GM12865 (cell line): ENCODE data around the gene TRIM71.
"Not testable (repeated sequence)": the region's sequence is repeated elsewhere in the genome, so short reads cannot be mapped to it uniquely, and the experiment has no call there.

Experiments
- DNase-seq: peaks from one replicate; pipeline ENCODE4 v3.0.0; 2010; ENCODE audit warnings: low read depth
- H3K4me3 ChIP-seq: 2 replicates; pipeline ENCODE4 v1.5.1; 2011; ENCODE audit warnings: mild to moderate bottlenecking, low read depth, low read length, control low read depth
- TF ChIP-seq, protein P1 (sequence below): IDR thresholded peaks from 2 replicates; pipeline ENCODE4 v1.5.1; 2011; ENCODE audit warnings: low read length, control low read depth, low read depth, inconsistent platforms; ENCODE audit not compliant: insufficient read depth; ENCODE audit errors: missing control alignments

The TRIM71 gene

DNA sequence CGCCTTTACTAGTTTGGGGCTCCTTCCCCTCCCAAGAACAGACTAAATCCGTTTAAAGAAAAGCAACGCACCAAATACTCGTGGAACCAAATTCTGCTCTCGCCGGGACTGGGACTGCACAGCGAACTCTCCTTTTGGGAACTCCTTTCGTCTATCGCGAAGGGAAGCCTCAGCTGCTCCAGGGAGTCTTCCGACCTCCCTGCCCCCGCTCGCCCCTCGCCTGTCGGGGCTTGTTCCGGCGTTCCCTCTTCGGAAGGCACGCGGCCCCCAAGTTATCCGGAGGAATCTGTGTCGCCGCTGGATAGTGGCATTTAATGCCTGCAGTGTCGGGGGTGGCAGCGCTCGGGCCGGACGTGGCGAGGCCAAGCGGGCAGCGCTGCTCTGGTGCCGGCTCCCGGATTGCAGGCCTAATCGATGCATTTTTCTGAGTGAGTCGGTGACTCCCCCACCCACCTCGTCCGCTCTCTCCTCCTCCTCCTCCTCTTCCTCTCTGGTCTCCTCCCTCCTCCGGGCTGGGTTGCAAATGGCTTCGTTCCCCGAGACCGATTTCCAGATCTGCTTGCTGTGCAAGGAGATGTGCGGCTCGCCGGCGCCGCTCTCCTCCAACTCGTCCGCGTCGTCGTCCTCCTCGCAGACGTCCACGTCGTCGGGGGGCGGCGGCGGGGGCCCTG lies at the start of gene TRIM71:
Gene TRIM71, plus strand, starts transcription at position 440 of the 671 bp plus-strand sequence. Its CDS starts 84 bp downstream, at position 524.
- TF ChIP-seq, protein P1, sequence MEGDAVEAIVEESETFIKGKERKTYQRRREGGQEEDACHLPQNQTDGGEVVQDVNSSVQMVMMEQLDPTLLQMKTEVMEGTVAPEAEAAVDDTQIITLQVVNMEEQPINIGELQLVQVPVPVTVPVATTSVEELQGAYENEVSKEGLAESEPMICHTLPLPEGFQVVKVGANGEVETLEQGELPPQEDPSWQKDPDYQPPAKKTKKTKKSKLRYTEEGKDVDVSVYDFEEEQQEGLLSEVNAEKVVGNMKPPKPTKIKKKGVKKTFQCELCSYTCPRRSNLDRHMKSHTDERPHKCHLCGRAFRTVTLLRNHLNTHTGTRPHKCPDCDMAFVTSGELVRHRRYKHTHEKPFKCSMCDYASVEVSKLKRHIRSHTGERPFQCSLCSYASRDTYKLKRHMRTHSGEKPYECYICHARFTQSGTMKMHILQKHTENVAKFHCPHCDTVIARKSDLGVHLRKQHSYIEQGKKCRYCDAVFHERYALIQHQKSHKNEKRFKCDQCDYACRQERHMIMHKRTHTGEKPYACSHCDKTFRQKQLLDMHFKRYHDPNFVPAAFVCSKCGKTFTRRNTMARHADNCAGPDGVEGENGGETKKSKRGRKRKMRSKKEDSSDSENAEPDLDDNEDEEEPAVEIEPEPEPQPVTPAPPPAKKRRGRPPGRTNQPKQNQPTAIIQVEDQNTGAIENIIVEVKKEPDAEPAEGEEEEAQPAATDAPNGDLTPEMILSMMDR, result no peak
- H3K4me3 ChIP-seq, result peak within 1 kb of the TSS; percentile 17; the same call in 1 of the 2 replicates
- DNase-seq, result no peak

DNA sequence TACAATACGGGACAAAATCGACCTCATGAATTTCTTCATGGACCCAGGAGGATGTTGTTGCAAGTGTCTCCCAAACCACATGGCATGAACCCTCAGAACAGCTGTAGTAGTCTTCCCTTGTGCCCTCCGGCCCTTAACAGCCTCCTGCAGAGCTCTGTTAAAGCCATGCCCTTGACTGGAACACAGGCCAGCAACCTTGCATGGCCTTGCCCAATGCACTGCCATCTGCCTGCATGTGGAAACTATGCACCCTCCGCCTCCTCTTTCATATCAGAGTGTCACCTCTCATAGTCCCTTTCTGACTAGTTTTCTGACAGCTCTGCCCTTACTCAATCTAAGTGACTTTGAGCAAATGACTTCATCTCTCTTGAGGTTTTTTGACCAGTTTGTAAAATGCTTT lies 39.4 kb upstream of the TRIM71 start:
- TF ChIP-seq, protein P1, result no peak
- DNase-seq, result no peak
- H3K4me3 ChIP-seq, result no peak overlapping the region

GRCh38 chr3:32780071-32780734 lies 37.6 kb upstream of the TRIM71 start:
- TF ChIP-seq, protein P1, result no peak
- no peak for DNase-seq
- H3K4me3 ChIP-seq, result no peak overlapping the region

- TF ChIP-seq, protein P1, result peak; percentile 2
- DNase-seq, result peak; percentile 50
- H3K4me3 ChIP-seq, result peak overlapping the region; percentile 63
Observed at GRCh38 chr3:32780735-32781210, 37.0 kb upstream of the TRIM71 start.

DNA sequence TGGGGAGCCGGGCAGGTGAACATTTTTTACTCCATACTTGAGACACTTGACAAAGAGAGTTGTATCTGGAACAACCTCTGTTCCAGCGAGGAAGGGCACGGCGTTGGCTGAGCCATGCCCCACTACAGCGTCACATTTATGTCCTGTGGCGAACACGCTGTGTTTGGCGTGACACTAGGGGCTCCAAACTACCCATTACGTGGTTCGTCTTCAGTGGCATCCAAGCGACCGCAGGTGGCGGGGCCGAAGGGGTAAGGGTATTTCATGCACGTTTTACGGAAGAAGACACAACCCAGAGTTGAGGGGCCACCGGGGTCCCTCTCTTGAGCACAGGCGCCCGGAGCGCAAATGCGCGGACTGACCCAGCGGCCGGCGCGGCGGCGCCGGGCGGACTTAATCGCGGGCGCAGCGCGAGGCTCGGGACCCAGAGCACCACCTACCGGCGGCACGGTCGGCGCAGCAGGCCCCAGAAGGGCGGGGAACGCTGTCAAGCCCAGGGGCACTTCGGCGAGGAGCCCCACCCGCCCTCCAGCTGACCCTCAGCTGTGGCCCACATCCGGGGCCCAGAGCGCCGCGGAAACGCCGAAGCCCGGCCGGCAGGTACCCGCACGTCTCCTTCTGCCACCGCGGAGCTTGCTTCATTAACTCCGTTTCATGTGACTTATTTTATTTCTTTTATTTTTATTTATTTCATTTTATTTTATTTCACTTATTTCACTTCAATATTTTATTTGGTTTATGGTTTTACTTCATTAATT lies 36.4 kb upstream of the TRIM71 start:
- H3K4me3 ChIP-seq, result peak overlapping the region; percentile 63
- TF ChIP-seq, protein P1, result peak; percentile 89
- DNase-seq, result peak; percentile 92

DNA sequence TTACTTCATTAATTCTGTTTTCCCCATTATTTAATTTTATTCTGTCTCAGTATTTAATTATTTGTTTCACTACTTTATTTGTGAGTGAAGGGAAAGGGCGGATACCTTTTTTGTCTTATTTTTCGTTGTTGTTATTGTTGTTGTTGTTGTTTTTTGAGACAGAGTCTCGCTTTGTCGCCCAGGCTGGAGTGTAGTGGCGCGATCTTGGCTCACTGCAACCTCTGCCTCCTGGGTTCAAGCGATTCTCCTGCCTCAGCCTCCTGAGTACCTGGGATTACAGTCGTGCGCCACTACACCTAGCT lies 35.9 kb upstream of the TRIM71 start:
- DNase-seq, result not testable (repeated sequence)
- H3K4me3 ChIP-seq, result 0 out of 2 replicates have a peak overlapping the region, but pooled peaks have one; percentile 27

- DNase-seq, result no peak
- no peak overlapping the region for H3K4me3 ChIP-seq
- TF ChIP-seq, protein P1, result no peak
Observed at GRCh38 chr3:32782407-32782806, 35.4 kb upstream of the TRIM71 start.
